A673 (cell line): ENCODE results near the gene MOCS1. TPM values are rescaled to one million over a fixed set of nuclear protein-coding genes. Genes with fewer than 3 reads are reported as not detected.

Experiments used
- BruUV-seq: library from RNA; stranded (reverse); fragments of 400-500 nt; replicated peaks from 2 replicates; lab custom pipeline; 2021; lab: Mats Ljungman, UMichigan
- CTCF ChIA-PET: fragments of 300-600 bp; sonication (Branson Sonifier 250); formaldehyde crosslinking; loops from one replicate; lab custom pipeline; 2022; ENCODE audit warnings: antibody characterized with exemption; lab: Charles Lee
- POLR2A ChIA-PET: fragments of 300-600 bp; sonication (Branson Sonifier 250); formaldehyde crosslinking; loops from one replicate; lab custom pipeline; 2022; ENCODE audit warnings: antibody characterized with exemption; ENCODE audit not compliant: low non-redundant PET; lab: Charles Lee
- DNase-seq: peaks from one replicate; pipeline ENCODE4 v3.0.0-alpha.2; 2015; ENCODE audit warnings: low spot score
- H3K27ac ChIP-seq: fragments of 200-600 bp; sonication (generic); 2 replicates; pipeline ENCODE4 v1.5.1; 2016; ENCODE audit warnings: mixed run types, low read depth, mild to moderate bottlenecking, mixed read lengths, antibody characterized with exemption, low read length; ENCODE audit not compliant: poor library complexity, severe bottlenecking
- H3K27me3 ChIP-seq: fragments of 200-600 bp; sonication (generic); replicated peaks from 2 replicates; pipeline ENCODE4 v1.6.1; 2017; ENCODE audit warnings: mixed run types, low read depth, mild to moderate bottlenecking, mixed read lengths, antibody characterized with exemption, low read length; ENCODE audit not compliant: insufficient read depth, poor library complexity
- H3K36me3 ChIP-seq: fragments of 200-600 bp; sonication (generic); 2 replicates; pipeline ENCODE4 v1.6.1; 2016; ENCODE audit warnings: mixed run types, mild to moderate bottlenecking, mixed read lengths, antibody characterized with exemption, low read length; ENCODE audit not compliant: insufficient read depth, poor library complexity, severe bottlenecking
- H3K4me1 ChIP-seq: fragments of 200-600 bp; sonication (generic); 2 replicates; pipeline ENCODE4 v1.6.1; 2017; ENCODE audit warnings: mixed run types, mild to moderate bottlenecking, mixed read lengths, antibody characterized with exemption, low read length; ENCODE audit not compliant: insufficient read depth, poor library complexity, severe bottlenecking
- H3K4me3 ChIP-seq: fragments of 200-600 bp; sonication (generic); 2 replicates; pipeline ENCODE4 v1.5.1; 2016; ENCODE audit warnings: low read depth, mixed run types, mild to moderate bottlenecking, mixed read lengths, low read length; ENCODE audit not compliant: poor library complexity, severe bottlenecking
- H3K9me3 ChIP-seq: fragments of 200-600 bp; sonication (generic); 2 replicates; pipeline ENCODE4 v1.6.1; 2016; ENCODE audit warnings: mixed run types, low read depth, mild to moderate bottlenecking, mixed read lengths, antibody characterized with exemption, low read length; ENCODE audit not compliant: poor library complexity, severe bottlenecking
- EZH2 ChIP-seq: fragments of 200-600 bp; sonication (generic); IDR thresholded peaks from 2 replicates; pipeline ENCODE4 v1.6.1; 2017; ENCODE audit warnings: borderline replicate concordance, low read depth, mild to moderate bottlenecking, mixed read lengths, antibody characterized with exemption, low read length; ENCODE audit not compliant: poor library complexity, severe bottlenecking
- intact Hi-C: fragments of 100-400 bp; cut with micrococcal nuclease; formaldehyde crosslinking; loops from one replicate; pipeline ENCODE4 v1.10.0; 2022; ENCODE audit not compliant: unreplicated experiment
- total RNA-seq: library from RNA; stranded (reverse); gene quantifications from 2 replicates; pipeline ENCODE4 v1.2.3, GENCODE V29; 2021
- TF ChIP-seq, protein P1 (sequence below): fragments of 300-800, 200-600 bp; sonication (generic); conservative IDR thresholded peaks from 2 replicates; pipeline ENCODE4 v1.5.1; 2017; ENCODE audit warnings: low read depth, mild to moderate bottlenecking, antibody characterized with exemption, low read length, moderate library complexity, mixed read lengths

Gene MOCS1
- total RNA-seq, 1 experiment from 2014 or later, result 2.5 TPM

GRCh38 chr6:39982720-39983119 lies 48.5 kb upstream of the MOCS1 start:
- POLR2A ChIA-PET, result no interaction called here
- no peak for DNase-seq
- CTCF ChIA-PET, result no interaction called here
- no peaks in the 10 kb centered on the region for H3K36me3 ChIP-seq
- no peak overlapping the region for H3K27ac ChIP-seq
- no peaks in the 10 kb centered on the region for H3K4me1 ChIP-seq
- BruUV-seq, result no TSS peak
- intact Hi-C loops, result loop anchor here (5.0 to 10.0 kb wide), 4 partner anchors 325 to 1055 kb away; partner anchors contain the start of gene UNC5CL
- H3K4me3 ChIP-seq, result no peak overlapping the region
- no peaks in the 10 kb centered on the region for H3K27me3 ChIP-seq
- H3K9me3 ChIP-seq, result no peaks in the 10 kb centered on the region
- TF ChIP-seq EZH2, result no peak
- TF ChIP-seq, protein P1, sequence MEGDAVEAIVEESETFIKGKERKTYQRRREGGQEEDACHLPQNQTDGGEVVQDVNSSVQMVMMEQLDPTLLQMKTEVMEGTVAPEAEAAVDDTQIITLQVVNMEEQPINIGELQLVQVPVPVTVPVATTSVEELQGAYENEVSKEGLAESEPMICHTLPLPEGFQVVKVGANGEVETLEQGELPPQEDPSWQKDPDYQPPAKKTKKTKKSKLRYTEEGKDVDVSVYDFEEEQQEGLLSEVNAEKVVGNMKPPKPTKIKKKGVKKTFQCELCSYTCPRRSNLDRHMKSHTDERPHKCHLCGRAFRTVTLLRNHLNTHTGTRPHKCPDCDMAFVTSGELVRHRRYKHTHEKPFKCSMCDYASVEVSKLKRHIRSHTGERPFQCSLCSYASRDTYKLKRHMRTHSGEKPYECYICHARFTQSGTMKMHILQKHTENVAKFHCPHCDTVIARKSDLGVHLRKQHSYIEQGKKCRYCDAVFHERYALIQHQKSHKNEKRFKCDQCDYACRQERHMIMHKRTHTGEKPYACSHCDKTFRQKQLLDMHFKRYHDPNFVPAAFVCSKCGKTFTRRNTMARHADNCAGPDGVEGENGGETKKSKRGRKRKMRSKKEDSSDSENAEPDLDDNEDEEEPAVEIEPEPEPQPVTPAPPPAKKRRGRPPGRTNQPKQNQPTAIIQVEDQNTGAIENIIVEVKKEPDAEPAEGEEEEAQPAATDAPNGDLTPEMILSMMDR, result no peak

GRCh38 chr6:39980839-39981580 lies 46.7 kb upstream of the MOCS1 start:
- DNase-seq, result peak; percentile 71
- ChIA-PET POLR2A (no interaction called here), CTCF (interaction anchor here (0.7 to 0.8 kb wide), 7 partner anchors 87 to 1331 kb away, joined by 3 to 9 read pairs (median 4); no protein-coding TSS in a partner anchor)
- Histone ChIP-seq H3K36me3 (no peaks in the 10 kb centered on the region), H3K27me3 (no peaks in the 10 kb centered on the region), H3K9me3 (no peaks in the 10 kb centered on the region), H3K27ac (no peak overlapping the region), H3K4me1 (no peaks in the 10 kb centered on the region), H3K4me3 (no peak overlapping the region)
- TF ChIP-seq EZH2, result no peak
- TF ChIP-seq, protein P1, result peak; percentile 71
- BruUV-seq, result no TSS peak
- intact Hi-C loops, result loop anchor here (5.0 to 10.0 kb wide), 4 partner anchors 326 to 1056 kb away; partner anchors contain the start of gene UNC5CL

DNA sequence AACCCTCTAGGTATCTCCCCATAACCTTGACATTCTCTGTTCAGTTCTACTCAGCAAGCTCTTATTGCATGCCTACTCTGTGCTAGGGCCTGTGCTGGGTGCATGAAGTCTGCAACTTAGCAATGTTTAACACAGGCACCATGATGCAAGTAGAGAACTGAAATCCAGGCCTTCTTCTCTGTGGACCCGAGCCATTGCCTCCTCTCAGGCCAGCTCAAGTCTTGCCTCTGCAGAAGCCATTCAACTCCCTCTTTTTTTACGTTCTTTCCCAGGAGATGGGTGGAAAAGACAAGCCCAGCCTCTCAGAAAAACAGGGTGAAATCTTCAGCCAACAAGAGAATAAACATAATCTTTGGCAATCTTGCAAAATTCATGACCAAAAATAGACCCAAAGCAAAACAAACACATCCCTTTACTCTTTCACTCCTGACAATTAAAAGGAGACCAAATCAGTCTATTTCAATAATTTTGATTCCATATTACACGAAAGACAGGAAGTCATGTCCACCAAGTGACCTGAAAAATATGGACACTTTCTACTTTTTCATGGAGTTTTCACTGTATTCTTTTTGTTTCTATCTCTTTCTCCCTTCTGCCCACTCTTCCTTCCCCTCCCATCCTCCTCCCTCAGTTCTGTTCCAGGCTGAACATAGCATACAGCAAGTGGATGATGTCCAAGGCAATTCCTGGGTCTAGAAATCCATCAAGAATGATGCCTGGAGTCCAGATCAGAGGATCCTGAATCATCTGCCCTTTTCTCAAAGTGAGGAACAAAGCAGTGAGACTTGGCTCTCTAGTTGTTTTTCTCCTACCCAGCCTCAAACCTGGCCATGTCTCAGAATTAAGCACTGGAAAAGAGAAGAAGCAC lies 45.4 kb upstream of the MOCS1 start:
- Histone ChIP-seq H3K9me3 (no peaks in the 10 kb centered on the region), H3K36me3 (no peaks in the 10 kb centered on the region), H3K27ac (no peak overlapping the region), H3K27me3 (no peaks in the 10 kb centered on the region), H3K4me3 (no peak overlapping the region), H3K4me1 (no peaks in the 10 kb centered on the region)
- no TSS peak for BruUV-seq
- DNase-seq, result no peak
- TF ChIP-seq, protein P1, result no peak
- CTCF ChIA-PET, result interaction anchor here (0.6 kb wide), 1 partner anchor 166 kb away, joined by 3 read pairs; no protein-coding TSS in a partner anchor
- intact Hi-C loops, result loop anchor here (5.0 to 10.0 kb wide), 4 partner anchors 328 to 1058 kb away; partner anchors contain the start of gene UNC5CL
- POLR2A ChIA-PET, result no interaction called here
